D341Med (cell line): ENCODE results near the gene LMO1.
A peak's percentile ranks its signal among the peaks of the same experiment; 100 is the strongest.

Experiments
- DNase-seq: peaks from one replicate; pipeline ENCODE4 v3.0.0; 2012; ENCODE audit warnings: low spot score

Gene LMO1

DNA sequence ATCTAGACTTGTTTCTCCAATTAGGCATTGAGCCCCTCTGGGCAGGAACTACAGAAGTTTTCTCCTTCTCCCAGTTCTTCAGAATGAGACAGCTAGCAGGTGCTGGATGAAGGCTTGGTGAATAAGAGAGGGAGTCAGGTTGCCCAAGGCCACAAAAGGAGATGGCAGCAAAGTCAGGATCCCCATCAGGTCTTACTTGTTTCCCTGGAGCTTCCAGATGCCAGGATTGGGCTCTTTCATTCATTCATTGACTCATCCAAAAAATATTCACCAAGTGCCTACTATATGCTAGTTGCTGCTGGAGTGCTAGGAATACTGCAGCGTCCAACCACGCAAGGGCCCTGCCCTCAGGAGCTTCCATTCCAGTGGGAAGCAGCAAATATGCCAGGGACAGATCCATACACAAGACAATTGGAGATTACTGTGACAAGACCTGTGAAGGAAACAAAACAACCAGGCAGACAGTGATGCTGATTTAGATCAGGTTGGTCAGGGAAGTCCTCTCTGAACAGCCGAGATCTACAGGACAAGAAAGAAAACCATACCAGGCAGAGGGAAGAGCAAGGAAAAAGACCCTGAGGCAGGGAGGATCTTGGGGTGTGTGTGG lies 24.6 kb upstream of the LMO1 start:
- DNase-seq: no peak

DNA sequence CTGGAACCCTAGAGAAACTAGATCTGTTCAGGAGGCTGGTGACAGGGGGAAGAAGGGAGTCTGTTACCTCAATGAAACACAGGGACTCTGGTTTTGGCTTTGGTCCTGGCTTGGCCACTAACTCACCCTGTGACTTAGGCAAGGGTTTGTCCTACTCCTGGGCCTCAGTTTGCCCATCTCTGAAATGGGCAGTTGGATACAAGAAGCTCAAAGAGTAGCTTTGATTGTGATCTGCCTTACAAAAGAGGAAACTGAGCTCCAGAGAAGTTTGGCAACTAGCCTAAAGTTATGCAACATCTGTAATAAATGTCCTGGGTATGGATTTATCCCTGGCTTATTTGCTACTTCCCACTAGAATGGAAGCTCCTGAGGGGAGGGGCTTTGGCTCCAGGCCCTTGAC lies 24.0 kb upstream of the LMO1 start:
- DNase-seq: no peak

DNA sequence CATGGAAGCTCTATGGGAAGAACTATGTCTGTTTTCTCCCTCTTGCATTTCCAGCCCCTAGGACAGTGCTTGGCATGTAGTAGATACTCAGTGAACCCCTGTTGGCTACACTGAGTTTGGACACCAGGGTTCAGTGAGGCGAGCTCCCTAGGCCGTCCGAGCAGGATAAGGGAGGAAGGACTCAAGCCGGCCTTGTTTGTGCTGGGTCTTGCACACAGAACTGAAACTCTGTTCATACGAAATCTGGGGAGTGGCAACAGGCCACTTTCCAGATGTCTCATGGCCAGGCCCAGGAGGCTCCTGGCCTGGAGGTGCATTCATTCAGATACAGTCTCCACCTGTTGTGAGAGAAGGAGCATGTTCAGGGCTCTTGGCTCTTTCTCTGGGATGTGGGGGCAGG lies 23.6 kb upstream of the LMO1 start:
- DNase-seq: no peak

DNA sequence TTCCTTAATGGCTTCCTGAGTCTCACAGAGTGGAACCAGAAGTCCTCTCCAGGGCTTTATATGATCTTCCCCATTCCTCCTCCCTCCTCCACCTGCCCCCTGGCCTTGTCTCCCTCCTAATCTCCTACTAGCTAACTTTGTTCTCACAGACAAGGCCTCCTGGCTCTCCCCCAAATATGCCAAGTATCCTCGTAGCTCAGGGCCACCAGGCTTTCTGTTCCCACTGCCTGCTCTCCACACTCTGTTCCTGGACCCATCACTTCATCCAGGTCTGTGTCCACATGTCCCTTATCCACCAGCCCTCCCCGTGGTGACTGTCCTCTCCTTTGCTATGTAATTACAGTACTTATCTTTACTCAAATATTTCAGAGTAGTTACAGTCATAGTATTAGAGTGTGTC lies 23.2 kb upstream of the LMO1 start:
- DNase-seq: no peak

DNA sequence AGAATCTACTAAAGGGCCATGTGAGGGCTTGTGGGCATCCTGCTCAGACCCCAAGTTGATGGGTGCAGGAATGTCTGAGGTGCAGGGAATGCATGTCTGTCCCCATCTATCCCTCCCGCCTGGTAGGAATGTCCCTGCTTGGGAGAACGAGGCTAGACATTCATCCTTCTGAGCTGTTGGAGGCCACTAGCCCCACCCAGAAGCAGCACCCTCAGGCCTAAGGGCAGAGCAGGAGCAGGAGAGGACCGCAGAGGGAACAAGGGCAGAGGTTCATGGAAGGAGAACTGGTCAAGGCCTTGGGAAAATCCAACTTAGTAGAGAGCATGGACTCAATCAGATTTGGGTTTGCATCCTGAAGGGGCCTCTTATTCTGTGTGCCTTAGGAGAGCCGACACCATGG lies 22.1 kb upstream of the LMO1 start:
- no peak for DNase-seq

DNA sequence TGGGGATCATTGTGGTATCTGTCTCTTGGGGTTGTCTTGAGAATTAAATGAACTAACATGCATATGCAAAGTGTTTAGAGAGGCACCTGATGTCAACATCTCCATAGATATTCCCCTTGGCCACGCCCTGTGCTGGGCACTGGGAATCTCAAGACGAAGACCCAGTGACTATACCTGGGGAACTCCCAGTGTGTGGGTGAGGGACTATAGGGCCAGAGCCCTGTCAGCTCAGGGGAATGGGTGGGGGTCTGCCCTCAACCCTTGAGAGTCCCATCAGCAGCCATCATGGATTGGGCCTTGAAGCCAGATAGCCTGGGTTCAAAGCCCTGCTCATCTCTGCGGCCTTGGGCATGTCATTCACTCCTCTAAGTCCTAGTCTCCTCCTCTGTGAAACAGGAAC lies 21.6 kb upstream of the LMO1 start:
- DNase-seq: no peak

DNA sequence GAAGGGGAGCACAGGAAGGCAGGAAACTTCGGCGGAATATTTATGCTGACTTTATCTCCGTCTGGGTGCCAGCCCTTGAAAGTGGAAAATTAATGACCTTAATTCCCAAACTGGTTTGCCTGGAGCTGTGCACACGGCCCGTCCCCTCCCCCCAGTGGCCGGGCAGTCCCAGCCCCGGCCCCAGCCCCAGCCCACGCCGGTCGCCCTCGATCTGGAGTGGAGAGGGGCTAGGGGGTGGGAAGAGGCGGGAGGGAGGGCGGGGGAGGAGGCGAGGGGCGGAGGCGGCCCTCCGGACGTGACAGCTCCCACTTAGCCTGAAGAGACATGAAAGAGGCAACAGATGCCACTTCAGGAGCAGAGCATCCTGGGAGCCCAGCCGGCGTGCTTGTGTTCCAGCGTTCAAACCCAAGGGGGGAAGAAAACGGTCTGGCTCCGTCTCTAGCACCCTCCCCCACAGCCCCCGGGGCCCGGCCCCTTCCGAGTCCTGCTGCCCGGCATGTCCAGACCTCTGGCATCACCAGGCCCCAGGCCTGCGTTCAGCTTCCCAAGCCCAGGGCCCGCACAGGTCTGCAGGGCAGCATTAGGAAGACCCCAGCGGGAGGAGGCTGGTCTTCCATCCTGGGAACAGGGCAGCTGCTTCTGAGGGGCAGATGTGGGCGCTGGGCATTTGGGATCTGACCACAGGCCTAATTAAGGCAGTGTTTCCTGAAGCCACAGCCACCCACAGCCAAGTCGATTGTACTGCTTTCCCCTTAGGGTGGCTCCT lies 20.0 kb upstream of the LMO1 start:
- peak; percentile 87 for DNase-seq

DNA sequence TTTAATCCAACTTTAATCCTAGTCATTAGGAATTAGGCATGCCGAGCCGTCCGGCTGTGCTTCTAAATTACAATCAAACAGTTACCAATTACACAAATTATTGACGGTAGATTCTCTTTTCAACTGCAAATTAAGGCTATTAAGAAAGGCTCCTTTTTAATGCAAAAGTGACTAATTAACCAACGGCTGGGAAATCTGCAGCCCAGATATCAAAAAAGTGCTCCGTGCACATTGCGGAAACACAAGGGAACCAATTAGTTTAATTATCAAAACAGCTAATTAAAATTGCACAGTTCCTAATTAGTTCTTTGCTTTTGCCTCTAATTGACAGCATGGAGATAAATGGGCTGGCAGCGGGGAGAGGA lies 19.4 kb upstream of the LMO1 start:
- DNase-seq: no peak

DNA sequence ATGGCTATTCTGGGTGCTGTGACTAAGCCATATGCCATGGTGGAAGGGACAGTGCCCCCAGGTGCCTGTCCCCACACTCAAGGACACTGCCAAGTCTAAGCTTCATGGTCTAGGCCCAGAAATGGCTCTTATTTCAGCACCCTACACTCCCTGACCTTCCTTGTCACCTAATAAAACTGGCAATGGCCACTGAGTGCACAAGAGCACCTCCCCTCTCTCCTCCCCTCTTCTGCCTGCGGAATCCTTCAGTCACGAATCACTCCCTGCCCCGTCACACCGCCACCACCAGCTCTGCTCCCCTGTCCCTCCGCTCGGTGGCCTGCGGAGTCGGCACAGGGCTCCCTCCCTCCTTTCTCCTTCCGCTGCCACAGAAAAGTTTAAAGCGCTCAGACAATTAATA lies 19.0 kb upstream of the LMO1 start:
- peak; percentile 81 for DNase-seq

DNA sequence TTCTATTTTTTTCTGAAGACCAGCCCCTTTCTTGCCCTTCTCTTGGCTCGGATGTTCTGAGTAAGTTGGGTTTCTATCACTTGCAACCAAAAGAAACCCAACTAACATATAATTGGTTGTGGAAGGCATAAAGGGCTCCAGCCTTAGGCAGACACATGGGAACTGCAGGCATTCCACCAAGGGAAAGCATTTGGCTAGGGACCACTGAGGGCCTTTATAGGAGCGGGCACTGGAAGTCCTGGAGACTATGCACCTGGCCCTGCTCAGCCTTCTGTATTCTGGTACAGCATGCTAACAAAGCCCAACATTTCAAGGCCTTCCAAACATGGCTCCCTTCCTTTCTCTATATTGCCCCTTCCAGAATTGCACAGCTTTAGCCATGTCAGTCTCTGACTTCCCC lies 17.6 kb upstream of the LMO1 start:
- DNase-seq: no peak

DNA sequence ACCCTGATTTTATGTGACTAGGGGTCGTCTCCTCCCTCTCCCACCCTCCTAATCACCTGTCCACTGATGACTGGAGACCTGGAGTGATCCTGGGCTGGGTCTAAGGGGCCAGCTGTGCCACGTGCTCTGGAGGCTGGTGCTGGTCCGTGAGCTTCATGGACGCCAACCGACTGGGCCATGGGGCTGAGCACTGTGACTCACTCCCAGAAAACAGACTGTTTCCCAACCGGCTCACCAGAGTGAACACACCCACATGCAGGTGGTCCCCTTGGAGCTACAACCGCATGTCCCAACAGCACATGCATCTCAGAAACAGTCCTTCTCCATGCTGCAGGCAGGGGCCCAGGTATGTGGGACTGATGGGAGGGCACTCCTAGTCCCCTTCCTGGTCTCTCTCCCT lies 14.0 kb upstream of the LMO1 start:
- DNase-seq: no peak

DNA sequence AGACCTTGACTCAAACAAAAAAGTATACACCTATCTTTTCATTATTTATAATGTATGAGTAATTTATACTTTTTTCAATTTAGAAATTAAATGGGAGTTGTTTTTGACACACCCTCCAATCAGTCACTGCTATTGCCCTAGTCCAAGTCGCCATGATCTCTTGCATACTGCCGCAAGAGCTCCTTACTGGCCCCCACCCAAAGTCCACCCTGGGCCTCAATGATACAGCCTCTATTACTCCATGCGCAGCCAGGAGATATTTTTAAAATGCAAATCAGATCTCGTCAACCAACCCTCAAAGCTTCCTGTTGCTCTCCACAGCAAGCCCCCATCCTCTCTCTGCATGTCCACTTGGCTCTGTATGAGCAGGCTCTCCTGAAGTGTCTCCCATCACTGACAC lies 12.8 kb upstream of the LMO1 start:
- no peak for DNase-seq

DNA sequence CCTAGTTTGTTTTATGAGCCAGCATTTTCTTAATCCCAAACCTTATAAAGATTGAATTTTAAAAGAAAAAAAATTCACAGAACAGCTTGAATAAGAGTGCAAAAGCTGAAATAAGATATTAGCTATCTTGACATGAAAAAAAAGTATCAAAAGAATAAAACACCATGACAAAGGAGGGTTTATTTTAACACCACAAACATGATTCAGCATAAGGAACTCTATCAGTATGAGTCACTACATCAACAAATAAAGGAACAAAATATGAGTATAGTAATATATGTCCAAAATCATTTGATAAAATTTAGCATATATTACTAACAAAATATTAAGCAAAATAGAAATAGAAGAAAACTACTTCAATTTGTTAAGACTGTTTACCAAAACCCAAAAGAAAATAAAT lies 9.6 kb upstream of the LMO1 start:
- DNase-seq: no peak

DNA sequence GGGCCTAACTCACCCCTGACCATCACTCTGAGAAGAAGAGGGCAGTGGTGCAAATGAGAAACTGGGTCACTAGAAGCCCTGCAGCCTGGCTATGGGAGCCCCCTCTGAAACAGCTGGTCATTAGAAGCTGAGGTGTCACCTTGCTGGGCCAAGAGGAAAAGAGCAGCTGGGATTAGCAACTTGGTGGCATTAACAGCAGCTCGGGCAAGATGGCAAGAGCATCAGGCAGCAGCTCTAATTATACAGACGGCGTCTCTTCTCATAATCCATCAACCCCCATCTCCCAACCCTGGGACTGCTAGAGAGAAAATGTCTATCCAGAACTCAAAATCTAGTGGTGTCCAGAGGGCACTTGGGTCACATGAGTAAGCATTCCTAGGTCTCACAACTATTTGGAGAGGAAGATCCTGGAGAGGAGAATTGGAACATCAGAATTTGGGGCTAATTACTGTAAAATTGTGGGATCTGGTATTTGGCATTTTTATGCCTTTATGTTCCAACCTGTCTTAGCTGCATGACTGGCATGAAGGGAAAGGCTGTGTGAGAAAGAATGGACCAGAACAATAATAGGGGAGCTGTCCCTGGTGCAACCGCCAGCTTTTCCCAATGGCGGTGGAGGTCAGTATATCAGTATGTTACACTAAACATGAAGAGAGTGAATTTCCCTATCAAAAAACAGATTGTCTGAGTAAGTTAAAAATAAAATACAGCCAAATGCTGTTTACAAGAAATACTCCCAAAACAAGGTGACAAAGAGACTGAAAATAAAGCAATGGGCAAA lies 7.6 kb upstream of the LMO1 start:
- DNase-seq: peak; percentile 73

DNA sequence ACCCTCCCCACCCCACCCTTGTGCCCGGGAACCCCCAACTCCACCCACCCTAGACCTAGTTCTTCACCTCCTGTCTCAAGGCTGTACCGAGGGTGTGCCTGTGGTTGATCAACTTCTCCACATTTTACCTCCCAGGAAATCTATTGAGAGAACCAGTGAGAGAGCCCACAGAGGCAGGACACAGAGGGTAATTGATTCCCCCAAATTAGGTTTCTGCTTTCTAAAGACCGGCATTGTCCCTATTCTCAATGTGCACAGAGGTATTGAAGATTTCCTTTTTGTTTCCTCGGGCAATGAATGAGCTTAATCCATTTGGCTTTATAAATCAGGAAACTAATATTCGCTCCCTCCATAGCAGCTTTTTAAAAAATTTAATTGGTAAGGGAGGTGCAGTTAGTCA lies 6.0 kb upstream of the LMO1 start:
- DNase-seq: no peak

DNA sequence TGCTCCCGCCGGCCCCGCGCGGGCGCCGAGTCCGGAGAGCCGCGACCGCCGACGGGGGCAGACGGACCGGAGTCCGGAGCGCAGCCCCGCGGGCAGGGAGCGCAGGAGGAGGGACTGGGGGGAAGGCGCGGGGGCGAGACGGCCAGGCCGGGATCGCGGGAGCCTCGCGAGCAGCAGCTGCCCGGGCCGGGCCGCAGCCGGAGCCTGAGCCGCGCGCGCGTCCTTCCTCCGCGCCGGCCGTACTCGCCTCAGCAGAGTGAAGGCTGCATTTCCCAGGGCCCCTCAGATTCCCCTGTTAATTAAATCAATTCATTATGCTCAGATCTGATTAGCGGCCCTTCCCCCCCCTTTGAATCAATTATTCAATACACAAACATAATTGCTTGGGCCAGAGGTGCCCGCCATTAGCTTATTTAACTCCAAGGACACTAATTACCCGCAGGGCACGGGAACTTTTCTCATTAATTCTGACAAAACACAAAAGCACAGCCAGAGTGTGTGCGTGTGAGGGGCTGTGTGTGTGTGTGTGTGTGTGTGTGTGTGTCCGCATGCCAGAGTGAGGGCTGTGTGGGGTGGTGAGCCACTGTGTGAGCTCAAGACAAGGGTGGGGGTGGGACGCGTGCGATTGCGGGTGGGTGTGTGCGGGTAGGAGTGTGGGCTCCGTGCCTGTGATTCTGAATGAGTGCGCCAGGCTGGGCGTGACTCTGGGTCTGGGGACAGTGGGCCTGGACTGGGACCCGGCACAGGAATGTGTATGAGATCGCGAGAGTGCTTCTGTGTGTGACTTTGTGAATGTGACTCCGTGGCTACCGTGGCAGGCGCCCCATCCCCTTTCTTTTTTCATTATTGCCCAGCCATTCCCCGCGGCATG lies 5.1 kb upstream of the LMO1 start:
- DNase-seq: peak; percentile 72

DNA sequence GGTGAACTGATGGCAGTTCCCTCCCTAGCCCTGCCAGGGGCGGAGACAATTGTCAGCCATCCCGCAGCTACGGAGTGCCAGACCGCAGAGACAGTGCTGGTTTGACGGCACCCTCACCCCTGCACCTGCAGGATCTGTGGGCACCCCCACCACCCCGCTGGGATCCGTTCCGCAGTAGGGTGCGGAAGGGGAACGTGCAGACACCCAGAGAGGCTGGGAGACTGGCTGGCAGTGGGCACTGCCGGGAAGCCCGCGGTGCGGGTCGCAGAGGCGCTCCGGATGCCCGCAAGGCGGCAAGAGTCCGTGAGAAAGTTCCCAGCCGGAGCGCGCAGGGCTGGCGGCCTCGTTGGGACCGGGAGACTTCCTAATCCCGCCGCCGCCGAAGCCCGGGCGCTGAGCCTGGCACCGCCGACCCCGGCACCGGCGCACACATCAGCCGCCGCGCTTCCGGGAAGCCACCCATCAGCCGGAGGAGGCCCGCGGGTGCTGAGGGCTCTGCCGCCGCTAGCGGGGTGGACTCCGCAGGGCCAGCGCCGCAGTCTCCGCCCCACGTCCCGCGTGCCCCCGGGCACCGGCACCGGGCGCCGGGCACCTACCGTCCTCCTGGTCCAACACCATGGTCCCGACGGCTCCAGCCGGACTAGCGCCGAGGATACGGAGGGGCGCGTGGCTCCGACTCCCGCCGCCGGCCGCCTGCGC lies 4.3 kb upstream of the LMO1 start:
- DNase-seq: peak; percentile 67

DNA sequence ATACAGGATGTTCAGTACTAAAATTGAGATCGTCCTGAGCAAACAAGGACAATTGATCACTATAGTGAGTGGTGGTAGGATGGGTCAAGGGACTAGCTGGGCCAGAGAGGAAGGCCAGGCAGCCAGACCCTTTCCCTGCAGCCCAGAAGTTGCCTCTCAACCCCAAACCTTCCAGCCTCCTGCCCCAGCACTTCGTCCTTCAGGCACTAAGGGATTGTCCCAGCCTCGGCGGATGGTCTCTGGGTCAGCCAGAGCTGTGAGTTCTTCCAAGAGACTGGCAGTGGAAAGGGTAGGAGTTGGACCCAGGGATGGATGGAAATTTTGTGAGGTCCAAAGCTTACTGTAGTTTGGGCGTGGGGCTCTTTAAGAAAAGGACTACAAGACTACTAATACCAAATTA lies 3.6 kb upstream of the LMO1 start:
- DNase-seq: no peak

DNA sequence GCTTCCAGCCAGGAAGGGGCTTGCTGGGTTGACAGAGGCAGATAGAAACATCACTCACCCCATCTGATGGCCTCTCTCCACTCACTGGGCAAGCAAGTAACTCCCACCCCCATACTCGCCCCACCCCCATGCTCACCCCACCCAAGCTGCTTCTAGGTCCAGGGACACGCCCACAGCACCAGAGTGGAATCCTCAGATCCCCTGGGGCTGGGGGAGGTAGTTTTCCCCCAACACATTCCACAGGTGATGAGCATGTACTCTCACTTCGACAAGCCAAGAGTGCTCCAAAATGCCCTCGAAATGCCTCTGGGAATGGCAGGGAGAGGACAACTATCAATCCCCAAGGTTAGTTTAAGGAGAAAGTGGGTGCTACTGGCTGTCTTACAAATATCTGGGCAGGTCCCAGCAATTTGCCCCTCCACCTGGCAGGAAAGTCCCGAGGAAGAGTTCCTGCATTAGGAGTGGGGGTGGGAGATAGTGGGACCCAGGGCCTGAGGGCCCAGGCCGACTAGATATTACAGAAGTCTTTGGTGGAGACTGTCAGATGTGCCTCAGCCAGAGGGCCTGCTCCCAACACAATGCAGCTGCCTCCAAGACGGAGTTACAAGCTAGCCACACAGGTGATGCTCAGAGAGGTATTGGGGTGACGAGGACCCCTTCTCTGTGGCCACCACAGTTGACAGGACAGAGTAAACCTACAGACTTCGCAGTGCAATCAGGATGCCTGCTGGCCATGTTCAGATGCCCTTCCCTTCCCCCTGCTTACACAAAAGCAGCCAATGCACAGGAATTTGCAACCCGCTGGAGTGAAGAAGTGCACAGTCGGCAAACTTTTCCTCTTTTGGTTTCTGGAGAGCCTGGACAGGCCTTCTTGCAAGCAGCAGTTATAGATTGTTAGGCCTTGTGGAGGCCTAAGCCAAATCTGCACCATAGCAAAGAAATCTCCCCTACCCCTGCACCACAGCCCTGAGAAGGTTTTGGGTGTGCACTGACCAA lies 2.9 kb upstream of the LMO1 start:
- no peak for DNase-seq

DNA sequence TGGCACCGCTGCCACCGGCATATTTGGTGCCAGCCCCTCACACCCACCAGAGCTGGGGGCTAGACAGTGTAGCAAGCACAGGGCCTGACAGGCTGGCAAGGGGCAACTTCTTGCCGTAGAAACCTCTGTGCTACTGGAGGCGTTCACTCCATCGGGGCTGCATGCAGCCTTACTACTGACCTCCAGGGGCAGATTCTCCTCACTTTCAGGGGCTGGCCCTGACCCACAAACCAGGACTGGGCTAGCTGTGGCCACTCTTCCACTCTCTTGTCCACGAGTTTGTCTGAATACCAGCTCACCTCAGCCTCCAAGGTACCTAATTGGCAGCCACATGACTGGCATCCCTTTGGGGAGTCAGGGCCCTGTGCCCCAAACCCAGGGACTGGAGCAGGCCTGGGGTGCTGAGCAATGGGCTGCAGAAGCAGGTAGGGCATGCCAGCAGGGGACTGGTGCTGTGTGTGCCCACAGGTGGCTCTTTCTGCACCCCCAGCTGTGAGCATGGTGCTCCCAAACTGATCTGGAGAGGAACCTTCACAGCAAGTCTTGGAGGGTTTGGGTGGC lies 2.1 kb upstream of the LMO1 start:
- DNase-seq: no peak
